HepG2 (cell line): Measurements from ENCODE around the gene TSTD1. TPM values are rescaled to one million over a fixed set of nuclear protein-coding genes. Genes with fewer than 3 reads are reported as not detected.
A peak's percentile ranks its signal among the peaks of the same experiment; 100 is the strongest.

Experiments
- AKNA ChIP-seq: sonication (generic); formaldehyde crosslinking; IDR thresholded peaks from 2 replicates; pipeline ENCODE4 v1.4.0; 2020; ENCODE audit warnings: missing genetic modification reagents, borderline replicate concordance
- ARNT ChIP-seq: fragments of 450-650 bp; IDR thresholded peaks from 2 replicates; pipeline ENCODE4 v1.6.1; 2017
- ATAD3A ChIP-seq: sonication (generic); formaldehyde crosslinking; IDR thresholded peaks from 2 replicates; pipeline ENCODE4 v1.4.0; 2020; ENCODE audit warnings: missing genetic modification reagents
- GATA4 ChIP-seq: sonication (generic); IDR thresholded peaks from 2 replicates; pipeline ENCODE4 v1.6.1; 2016; ENCODE audit warnings: antibody characterized with exemption, low read depth, borderline replicate concordance
- HOXA5 ChIP-seq: sonication (generic); formaldehyde crosslinking; IDR thresholded peaks from 2 replicates; pipeline ENCODE4 v1.4.0; 2020; ENCODE audit warnings: missing genetic modification reagents
- KLF16 ChIP-seq, 2 experiments: sonication (generic) in 1 of 2; formaldehyde crosslinking in 1 of 2; IDR thresholded peaks; 2 replicates each; pipeline versions ENCODE4 v1.6.1 to v1.8.0; 2016 to 2023; ENCODE audit warnings: missing genetic modification reagents in 2 of 2, missing compliant biosample characterization in 1 of 2
- MED1 ChIP-seq: sonication (generic); formaldehyde crosslinking; IDR thresholded peaks from 2 replicates; pipeline ENCODE4 v1.4.0; 2020; ENCODE audit warnings: missing genetic modification reagents
- MED8 ChIP-seq: sonication (generic); formaldehyde crosslinking; IDR thresholded peaks from 2 replicates; pipeline ENCODE4 v1.8.1; 2023; ENCODE audit warnings: mild to moderate bottlenecking, missing genetic modification reagents; ENCODE audit not compliant: insufficient replicate concordance
- NCOA2 ChIP-seq: sonication (generic); formaldehyde crosslinking; IDR thresholded peaks from 2 replicates; pipeline ENCODE4 v1.8.0; 2022; ENCODE audit warnings: inconsistent platforms
- NR2F2 ChIP-seq: IDR thresholded peaks from 2 replicates; pipeline ENCODE4 v1.6.1; 2012; ENCODE audit warnings: low read depth, inconsistent platforms, borderline replicate concordance
- PAXIP1 ChIP-seq: sonication (generic); formaldehyde crosslinking; conservative IDR thresholded peaks from 2 replicates; pipeline ENCODE4 v1.4.0; 2020; ENCODE audit warnings: mild to moderate bottlenecking, missing genetic modification reagents, moderate library complexity
- RORA ChIP-seq: sonication (generic); formaldehyde crosslinking; IDR thresholded peaks from 2 replicates; pipeline ENCODE4 v1.5.0; 2020; ENCODE audit warnings: mild to moderate bottlenecking, missing genetic modification reagents, moderate library complexity
- TRIM22 ChIP-seq: fragments of 450-650 bp; IDR thresholded peaks from 2 replicates; pipeline ENCODE4 v1.6.1; 2017
- ZFYVE20 ChIP-seq: sonication (generic); formaldehyde crosslinking; IDR thresholded peaks from 2 replicates; pipeline ENCODE4 v1.8.0; 2023; ENCODE audit warnings: low read depth, mild to moderate bottlenecking, moderate library complexity, missing genetic modification reagents, borderline replicate concordance
- ZNF230 ChIP-seq: sonication (generic); formaldehyde crosslinking; IDR thresholded peaks from 2 replicates; pipeline ENCODE4 v1.4.0; 2020; ENCODE audit warnings: mild to moderate bottlenecking, missing genetic modification reagents
- ZNF343 ChIP-seq: sonication (generic); formaldehyde crosslinking; IDR thresholded peaks from 2 replicates; pipeline ENCODE4 v1.4.0; 2020; ENCODE audit warnings: mild to moderate bottlenecking, missing genetic modification reagents
- ZNF414 ChIP-seq: sonication (generic); formaldehyde crosslinking; IDR thresholded peaks from 2 replicates; pipeline ENCODE4 v1.5.0; 2020; ENCODE audit warnings: missing genetic modification reagents
- ZNF703 ChIP-seq: sonication (generic); formaldehyde crosslinking; IDR thresholded peaks from 2 replicates; pipeline ENCODE4 v1.5.1; 2020; ENCODE audit warnings: missing genetic modification reagents, mild to moderate bottlenecking, moderate library complexity, borderline replicate concordance
- ZNF720 ChIP-seq: sonication (generic); formaldehyde crosslinking; IDR thresholded peaks from 2 replicates; pipeline ENCODE4 v1.4.0; 2020; ENCODE audit warnings: missing genetic modification reagents
- polyA plus RNA-seq, 8 experiments: library from polyadenylated mRNA; depleted of rRNA in 3 of 8; stranded (reverse) in 7 of 8; unstranded in 1 of 8; fragments of >200 nt; fragmentation: Illumina TruSeq in 4 of 8; extraction: Trizol in 4 of 8; gene quantifications; 2 replicates each; pipeline versions ENCODE4 v1.2.1 to v1.2.3, GENCODE V29; 2011 to 2016; ENCODE audit warnings: low read depth in 4 of 8, missing spikeins in 1 of 8, mixed read lengths in 1 of 8; ENCODE audit not compliant: insufficient read depth in 1 of 8
- total RNA-seq, 5 experiments: library from RNA; depleted of rRNA; stranded (reverse); fragments of >200 nt; fragmentation: Illumina TruSeq; extraction: Trizol; gene quantifications; 2 replicates each; pipeline ENCODE4 v1.2.3, GENCODE V29; 2016; ENCODE audit warnings: low read depth in 1 of 5

The TSTD1 gene
- total and polyA plus RNA-seq, 2 of the 13 experiments (the other 11 are each of a cell fraction or from before 2014, with no cell fraction given) = 0.15 to 0.31 TPM

- no peak for TF ChIP-seq AKNA (CRISPR knock-in tag)
- TF ChIP-seq TRIM22 = no peak
- TF ChIP-seq HOXA5 (CRISPR knock-in tag) = no peak
- TF ChIP-seq PAXIP1 (CRISPR knock-in tag) = 0 out of 2 replicates have a peak, but pooled peaks have one; percentile 26
- 0 out of 4 replicates have a peak, but pooled peaks of 1 of the 2 experiments have one; percentile 4 for TF ChIP-seq KLF16 (CRISPR knock-in tag; IDR thresholded peaks at IDR 0.05)
- TF ChIP-seq ZNF343 = 0 out of 2 replicates have a peak, but pooled peaks have one; percentile 8
- TF ChIP-seq NR2F2 = no peak
- TF ChIP-seq GATA4 = no peak
- no peak for TF ChIP-seq RORA (CRISPR knock-in tag)
- no peak for TF ChIP-seq MED8
- TF ChIP-seq ZNF703 (CRISPR knock-in tag) = no peak
- no peak for TF ChIP-seq ARNT
- no peak for TF ChIP-seq ZNF414 (CRISPR knock-in tag)
- TF ChIP-seq ZNF230 (CRISPR knock-in tag) = 0 out of 2 replicates have a peak, but pooled peaks have one; percentile 21
- TF ChIP-seq ZFYVE20 (CRISPR knock-in tag) = no peak
- no peak for TF ChIP-seq MED1
- TF ChIP-seq ATAD3A (CRISPR knock-in tag) = no peak
- TF ChIP-seq NCOA2 (CRISPR knock-in tag) = no peak
- no peak for TF ChIP-seq ZNF720 (CRISPR knock-in tag)
Measured at GRCh38 chr1:161019751-161020495, 18.8 kb downstream of the TSTD1 start (continued).
